ENCODE measurements around the gene RRAGC.
A peak's percentile ranks its signal among the peaks of the same experiment; 100 is the strongest.
"Not testable (repeated sequence)": the region's sequence is repeated elsewhere in the genome, so short reads cannot be mapped to it uniquely, and the experiment has no call there.

The RRAGC gene

DNA sequence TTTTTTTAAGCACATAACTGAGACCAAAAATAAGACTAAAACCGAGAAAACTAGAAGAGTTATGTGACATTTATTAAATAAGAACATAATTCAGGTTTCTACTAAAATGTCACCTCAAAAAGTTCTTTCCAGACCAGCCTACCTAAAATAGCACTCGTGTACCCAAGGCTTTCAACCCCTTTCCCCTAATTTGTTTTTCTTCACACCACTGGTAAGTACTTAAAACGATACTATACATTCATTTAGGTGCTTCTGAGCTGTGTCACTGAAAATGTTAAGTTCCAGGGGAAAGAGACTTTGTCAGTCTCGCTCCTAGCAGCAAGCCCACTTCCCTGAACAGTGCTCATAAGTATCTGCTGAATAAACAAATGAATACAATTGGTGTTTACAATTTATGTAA is 6.8 kb downstream of the RRAGC start:
- no peak for DNase-seq

DNA sequence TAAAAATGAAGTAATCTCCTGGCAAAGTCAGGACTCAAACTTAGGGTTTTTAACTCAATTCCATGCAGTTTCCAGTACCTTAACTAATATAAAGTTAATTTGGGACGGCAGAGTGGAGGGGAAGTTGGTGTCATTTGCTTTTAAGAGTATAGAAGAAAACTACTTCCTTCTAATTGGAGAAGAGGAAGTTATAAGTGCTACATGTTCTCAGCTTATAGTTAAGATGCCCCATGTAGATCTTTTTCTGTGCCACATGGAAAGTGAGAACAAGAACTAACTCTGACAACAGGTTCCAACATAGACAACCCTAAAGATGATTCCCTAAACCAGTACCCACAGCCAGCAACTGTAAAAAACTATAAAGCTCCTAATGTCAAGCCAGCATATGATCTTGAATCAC is 11.5 kb downstream of the RRAGC start:
- DNase-seq: no peak

DNA sequence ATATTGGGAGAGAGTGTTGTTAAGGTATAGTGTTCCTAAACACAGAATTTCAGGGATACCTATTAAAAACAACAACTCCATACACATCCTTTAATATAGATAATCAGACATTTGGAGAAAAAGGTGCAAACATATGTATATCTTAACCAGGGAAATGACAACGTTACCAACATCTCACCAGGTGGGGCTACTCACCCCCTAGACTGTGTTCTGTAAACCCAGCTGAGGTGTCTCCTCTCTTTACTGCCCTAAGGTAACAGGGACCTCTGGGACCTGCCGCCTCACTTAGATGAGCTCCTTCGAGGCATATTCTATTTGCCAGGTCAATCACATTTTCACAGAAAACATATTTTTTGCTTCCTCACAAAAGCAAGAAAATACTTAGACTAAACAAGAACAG is 13.4 kb downstream of the RRAGC start:
- no peak for DNase-seq

DNA sequence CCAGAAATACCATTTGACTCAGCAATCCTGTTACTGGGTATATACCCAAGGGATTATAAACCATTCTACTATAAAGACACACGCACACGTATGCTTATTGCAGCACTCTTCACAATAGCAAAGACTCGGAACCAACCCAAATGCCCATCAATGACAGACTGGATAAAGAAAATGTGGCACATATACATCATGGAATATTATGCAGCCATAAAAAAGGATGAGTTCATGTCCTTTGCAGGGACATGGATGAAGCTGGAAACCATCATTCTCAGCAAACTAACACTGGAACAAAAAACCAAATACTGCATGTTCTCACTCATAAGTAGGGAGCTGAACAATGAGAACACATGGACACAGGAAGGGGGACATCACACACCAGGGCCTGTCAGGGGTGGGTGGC is 14.5 kb downstream of the RRAGC start:
- DNase-seq: not testable (repeated sequence)

DNA sequence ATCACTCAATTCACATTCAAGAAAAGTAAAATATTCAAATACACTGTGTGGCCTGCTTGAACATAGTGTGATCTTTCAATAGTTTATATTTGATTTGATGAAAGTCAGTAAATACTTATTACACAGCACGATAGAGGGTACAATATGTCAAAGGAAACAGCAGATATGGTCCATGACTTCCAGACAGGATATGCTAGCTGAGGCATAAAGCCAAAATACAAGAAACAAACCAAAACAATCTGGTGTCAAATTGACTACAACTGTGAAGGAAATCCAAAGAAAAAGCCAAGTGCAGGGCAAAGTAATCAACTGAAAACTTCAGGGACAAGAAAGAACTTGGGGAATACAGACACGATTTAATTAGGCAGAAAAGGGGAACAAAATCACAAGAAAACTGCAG is 19.3 kb downstream of the RRAGC start:
- DNase-seq: no peak

DNA sequence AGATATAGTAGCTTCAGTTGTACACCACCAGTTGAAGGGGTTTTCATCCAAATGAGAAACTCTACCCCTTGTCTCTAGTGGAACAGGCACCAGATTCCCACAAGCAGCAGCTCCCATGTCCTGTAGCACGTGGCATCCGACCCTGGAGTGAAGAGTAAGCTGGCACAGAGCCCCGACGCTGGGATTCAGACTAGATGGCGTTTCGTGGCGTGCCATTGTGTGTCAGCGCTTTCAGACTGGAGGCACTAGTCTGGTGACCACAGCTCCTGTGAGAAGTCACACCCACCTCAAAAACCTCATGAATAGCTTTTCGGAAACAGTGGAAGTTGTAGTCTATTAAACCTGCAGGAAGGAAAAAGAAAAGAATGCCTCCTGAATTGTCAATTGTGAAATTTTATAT is 20.2 kb downstream of the RRAGC start:
- no peak for DNase-seq

DNA sequence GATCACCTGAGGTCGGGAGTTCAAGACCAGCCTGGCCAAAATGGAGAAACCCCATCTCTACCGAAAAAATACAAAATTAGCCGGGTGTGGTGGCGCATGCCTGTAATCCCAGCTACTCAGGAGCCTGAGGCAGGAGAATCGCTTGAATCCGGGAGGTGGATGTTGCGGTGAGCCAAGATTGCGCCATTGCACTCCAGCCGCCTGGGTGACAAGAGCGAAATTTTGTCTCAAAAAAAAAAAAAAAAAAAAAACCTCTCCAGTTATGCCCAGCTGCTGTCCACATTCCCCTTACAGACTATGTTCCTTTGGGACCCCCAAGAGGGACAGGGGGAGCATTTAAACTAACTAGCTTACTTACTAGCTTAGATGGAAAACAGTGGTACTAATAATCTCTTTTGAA is 23.3 kb downstream of the RRAGC start:
- DNase-seq: not testable (repeated sequence)

DNA sequence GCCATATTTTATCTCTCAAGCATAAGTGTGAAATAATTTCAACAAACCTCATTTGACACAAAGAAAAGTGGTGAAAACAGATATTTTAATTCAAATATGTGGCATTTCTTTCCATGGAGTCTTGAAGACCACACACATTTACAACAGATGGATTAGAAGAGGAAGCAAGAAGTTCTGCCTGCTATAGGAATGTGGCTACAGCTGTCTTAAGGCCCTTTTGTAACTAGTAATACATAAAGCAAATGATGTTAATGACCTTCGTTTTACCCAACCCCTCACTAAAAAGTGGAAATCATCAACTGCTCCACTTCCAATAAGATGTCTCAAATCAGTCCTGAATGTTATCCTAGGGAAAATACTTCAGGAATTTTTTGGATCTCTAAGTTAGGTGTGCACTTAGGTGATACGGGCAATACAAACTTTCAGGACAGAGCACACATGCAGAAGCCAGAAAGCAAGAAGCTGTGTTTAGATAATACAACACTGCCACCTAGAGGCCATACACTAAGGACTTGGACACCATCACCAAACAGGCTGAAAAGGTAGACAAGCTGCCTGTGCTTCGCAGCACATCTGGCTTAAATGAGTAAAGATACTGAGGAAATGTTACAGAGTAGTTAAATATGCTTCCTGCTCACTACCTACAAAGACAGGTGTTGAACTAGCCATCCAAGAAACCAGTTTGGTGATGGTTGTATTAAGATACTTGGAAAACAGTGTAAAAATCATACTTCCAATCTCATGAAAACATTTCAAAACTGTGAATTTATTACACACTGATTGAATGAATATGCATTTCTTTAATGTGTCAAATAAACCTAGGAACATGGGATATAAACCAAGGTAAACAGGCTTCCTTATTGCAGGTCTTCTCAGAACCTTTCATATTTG is 24.4 kb downstream of the RRAGC start:
- DNase-seq: peak; percentile 7

DNA sequence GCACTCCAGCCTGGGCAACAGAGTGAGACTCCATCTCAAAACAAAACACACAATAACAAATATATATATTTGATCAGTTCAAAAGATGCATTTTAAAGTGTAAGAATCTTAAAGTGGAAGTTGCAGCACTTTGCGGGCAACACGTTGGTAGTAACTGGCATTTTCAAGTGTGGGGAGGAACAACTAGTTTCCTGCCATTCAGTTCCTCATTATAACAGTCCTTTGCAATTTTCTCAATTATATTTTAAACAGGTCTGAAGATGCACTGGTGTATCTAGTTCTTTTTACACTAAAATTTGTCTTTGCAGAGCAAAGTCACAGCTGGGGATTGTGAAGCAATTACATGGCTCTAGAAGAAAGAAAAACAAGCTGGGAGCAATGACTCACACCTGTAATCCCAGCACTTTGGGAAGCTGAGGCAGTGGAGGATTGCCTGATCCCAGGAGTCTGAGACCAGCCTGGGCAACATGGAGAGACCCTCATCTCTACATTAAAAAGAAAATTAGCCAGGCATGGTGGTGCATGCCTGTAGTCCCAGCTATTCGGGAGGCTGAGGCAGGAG is 25.3 kb downstream of the RRAGC start:
- no peak for DNase-seq

DNA sequence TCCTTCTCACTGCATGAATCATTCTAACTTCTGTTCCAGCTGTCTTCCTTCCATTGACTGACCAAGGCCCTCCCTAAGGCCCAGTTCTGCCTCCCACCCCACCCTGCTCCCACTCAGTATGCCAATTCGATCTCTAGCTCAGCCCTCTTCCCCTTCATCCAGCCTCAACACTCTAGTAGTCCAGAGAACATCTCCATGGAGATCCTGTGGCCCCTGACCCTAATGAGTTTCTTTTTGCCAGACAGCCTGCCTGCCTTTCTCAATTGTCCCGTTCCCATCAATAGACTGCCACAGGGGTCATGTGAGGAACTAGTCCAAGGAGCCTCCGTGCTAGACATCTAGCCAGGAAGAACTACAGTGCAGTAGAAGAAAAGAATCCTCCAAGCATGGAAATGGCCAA is 26.4 kb downstream of the RRAGC start:
- no peak for DNase-seq

DNA sequence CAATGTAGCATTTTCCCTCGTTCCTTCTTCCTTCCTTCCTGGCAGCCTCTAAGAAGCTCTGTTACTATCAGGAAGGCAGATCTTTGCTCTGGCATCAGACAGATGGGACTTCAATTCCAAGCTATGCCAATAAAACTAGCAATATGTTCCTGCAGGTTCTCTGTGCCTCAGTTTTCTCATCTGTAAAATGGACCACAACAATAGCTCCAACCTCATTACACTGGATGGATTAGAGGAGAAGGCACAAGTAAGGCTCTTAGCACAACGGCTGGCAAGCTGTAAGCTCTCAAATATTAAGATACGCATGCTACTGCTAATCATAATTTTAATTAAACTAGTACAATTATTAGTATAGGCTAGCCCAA is 27.2 kb downstream of the RRAGC start:
- no peak for DNase-seq

DNA sequence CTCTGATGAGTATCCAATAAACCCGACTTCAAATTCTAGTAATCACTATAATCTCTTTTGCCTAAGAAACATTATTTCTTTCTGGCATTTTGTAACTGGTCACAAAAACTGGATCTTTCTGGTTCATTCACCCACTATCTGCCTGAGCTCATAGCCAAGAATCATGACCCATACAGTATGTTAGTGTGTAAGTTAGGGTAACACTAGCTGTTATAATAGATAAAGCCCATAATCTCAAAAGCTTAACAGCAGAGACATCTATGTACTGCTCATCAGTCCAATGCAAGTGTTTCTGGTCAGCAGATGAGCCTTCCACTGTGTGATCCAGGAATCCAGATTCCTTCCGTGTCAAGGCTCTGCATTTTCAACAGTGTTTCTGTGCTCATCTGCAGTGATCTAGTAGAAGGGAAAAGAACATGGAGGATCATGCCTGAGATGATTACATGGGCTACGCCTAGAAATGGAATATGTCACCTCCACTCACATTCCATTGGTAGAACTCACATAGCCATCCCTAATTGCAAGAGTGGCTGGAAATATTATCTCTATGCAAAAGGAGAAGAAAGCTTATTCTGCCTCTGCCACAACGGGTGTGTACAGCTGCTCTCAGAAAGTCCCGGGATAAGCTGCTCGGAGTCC is 27.7 kb downstream of the RRAGC start:
- no peak for DNase-seq

DNA sequence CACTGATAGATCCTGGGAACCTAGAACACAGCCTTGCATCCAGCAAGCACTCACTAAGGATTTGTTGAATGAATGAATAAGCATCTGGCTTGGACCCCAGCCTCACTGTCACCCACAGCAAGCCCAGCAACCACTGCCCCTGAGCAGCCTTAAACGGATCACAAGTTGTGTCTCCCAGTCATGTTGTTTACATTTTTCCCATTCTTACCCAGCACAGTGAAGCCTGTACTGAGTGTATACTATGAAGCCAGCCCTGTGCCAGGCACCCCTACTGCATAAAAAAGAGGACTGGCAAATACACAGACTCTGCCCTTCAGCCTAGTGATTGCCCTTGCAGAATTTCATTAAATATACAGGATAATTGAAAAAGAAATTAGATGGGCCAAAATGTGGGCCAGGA is 30.2 kb downstream of the RRAGC start:
- no peak for DNase-seq

DNA sequence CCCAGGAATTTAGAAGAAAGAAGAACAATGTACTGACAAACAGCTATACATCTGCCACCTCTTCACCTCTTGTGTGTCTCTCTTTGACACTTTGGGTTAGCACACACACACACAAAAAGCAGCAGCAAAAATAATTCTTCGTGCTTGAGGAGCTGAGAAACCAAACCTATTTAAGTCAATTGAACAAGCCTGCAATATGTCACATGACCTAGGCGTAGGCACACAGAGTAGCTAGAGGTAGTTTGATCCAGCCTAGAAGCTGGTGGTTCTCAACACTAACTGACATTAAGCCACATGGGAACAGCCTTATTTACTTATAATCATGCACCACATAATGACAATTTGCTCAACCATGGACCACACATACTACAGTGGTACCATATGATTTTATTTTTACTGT is 32.3 kb downstream of the RRAGC start:
- DNase-seq: no peak

DNA sequence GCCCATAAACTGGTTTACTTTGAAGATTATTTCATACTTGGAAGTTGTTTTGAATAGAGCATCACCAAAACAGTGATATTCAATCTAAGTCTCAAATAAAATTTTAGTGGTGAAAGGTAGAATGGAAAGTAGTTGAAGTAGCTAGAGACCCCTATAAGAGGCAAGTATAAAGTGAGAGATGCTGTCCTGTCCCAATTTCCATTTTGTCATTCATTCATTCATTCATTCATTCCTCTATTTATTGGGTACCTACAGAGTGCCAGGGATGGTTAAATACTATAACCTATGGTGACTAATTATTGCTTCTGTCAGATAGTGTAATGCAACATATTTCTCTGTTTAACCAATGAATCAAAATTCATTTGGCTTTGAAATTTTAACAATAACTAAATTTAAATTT is 32.7 kb downstream of the RRAGC start:
- no peak for DNase-seq

DNA sequence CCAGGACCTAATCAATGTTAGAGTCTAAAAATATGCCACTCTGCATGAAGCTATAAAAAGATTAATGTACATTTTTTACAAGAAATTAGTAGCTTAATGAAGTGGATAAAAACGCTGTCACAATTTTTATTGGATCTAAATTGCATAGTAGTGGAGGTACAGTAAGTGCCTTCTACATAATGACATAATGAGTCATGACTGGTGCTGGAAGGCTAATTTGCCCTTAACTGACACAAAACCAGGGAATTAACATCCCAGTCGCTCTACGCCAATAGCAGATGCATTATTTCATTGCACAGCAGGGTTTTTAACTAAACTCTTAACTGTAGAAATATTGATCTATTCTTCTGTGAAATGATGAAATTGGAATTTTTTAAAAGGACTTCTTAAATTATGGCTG is 33.3 kb downstream of the RRAGC start:
- DNase-seq: no peak

DNA sequence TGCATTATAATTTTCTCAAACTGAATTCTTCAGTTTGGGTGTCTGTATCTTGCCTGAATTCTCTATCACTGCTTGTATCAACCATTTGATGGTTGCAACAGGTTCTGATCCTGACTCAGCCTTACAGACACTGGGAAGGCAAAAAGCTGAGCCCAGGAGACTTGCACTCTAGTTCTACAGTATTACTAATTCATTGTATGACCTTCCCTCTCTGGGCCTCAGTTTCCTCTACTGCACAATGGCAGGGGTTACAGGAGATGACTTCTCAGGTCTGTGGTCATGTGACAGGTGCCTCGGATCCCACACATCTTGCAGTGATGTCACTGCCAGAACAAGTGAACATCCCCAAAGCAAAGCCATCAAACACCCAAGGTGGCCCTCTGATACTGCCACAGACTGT is 38.7 kb downstream of the RRAGC start:
- no peak for DNase-seq

DNA sequence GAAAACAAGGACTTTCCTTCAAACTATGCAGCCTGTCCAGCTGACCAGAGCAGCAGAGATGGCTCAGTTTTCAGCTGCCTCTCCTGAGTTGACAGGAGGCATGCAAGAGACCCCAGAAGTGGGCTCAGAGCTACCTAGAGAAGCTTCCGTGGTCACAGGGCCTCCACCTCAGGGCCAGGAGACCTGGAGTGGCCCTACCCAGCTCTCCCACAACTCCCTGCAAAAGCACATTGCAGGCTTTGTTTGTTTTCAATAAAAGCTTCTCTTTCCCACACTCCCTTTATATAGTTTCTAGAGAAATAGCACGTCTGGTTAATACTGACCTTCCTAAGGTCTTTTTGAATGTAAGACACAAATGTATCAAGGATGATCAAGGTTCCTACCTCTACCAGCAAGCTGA is 40.1 kb downstream of the RRAGC start:
- no peak for DNase-seq

DNA sequence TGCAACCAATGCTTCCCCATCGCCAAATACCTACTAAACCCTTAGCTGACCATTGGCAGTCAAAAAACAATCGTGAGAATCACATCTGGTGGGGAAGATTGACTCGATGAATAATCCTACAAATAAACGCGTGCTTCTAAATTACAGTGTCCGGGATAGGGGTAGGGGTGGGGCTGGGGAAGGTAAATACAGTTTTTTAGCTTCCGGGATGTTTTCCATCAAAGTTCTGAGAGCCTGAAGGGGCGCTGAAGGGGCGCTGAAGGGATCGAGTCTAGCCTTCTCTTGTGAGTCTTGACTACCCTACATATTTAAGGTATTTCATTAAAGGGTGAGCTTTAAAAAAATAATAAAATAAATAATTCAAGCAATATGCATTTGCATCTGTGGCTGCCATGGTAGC is 40.5 kb downstream of the RRAGC start:
- no peak for DNase-seq

DNA sequence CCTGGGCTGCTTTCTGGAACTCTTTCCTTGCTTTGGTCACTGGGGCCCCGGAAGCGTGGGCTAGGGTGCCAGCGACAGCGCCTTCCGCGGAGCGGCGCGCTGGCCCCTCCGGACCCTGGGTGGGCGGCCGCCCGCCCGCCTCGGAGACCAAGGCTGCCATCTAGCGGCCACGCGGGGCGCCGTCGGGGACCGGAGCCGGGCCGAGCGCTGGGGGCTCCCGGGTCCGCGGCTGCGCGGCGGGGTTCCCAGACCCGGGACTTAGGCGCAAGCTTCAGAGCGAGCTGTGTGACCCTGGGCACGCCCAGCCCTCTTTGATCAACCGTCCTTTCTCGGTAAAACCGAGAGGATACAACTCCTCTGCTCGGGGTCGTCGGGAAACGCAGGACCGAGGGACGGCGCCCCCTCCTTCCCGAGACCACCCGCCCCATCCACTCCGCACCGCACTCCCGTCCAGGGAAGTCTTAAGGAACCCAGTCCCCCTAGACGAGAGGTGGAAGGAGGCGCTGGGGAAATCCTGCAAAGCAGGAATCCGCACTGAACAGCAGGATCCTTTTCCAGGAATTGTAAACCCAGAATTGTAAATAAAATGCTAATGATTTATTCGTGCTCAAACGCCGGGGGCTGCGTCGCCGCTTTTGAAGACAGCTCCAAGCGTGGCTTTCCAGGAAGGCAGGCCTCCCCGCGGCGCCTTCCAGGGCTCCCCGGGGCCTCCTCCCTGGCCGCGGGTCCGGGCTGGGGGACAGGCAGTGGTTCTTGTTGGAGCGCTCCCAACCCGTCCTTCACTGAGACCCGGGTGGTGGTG is 41.2 kb downstream of the RRAGC start:
- peak; percentile 19 for DNase-seq

DNA sequence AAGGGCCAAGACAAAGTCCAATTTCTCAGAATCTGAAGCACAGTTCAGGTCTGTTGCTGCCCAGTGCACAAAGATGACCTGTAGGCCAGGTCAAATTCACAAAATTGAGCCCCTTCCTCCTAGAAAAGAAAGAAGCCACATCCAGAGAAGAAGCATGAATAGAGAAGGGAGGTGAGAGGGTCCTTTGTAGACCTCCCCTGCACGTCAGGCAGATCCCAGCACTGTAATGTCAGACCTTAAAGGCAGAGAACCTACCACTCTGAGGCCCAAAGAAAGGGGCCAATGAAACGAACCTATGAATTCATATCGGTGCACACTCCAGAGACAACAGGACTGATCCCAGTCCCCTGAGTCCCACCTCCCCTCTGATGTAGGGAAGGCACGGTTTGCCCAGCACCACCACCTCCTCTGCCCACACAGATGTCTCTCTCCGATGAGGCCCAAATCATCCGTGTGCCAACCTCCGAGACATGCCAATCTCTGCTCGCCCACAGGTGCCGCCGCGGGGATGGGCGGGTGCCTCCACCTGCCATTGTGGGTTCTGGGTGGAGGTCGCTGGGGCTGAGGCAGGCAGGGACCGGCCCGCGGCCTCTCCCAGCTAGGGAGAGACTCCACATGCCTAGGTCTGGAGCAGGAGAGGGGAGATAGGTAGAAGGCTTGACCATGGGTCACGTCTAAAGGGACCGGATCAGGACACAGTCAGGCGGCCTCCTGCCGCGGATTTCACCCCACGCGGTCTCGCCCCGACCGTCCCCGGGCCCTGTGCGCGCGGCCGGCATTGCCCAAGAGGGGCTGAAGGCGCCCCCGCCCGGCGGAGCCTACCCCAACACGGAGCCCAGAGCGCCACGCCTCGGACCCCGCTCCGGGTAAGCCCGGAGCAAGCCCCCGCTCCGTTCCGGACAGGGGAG is 42.1 kb downstream of the RRAGC start:
- no peak for DNase-seq

DNA sequence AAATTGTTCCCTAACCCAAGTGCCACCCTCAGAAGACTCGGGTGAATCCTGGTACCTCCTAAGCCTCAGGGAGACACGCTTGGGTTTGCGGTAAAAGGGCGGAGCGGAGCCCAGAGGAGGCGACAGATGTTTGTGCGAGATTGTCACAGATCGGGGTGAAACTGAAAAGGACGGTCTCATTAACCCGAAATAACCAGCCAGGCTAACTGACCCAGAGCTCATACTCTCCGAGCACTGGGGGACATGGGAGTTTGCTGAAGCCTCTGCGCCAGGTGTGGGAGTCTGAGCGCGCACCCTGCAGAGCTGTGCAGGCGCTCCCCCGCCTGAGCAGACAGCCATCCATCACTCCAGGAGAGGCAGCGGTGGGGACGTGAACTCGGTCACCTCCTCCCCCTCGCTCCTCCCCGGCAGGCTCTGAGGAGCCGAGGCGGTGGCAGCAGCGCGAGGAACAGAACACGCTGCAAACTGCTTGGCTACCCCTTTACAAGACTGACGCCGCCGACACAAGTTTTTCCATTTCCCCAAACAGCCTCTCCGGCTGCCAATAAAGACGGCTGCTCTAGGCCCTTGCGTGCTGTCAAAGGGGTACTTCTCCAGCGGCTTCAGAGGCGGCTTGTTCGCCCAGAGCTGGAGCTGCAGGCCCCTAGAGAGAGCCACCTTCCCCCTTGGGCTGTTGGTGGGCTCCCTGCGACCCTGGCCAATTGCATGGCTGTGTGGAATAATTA is 43.5 kb downstream of the RRAGC start:
- DNase-seq: no peak

Measured in CD4-positive, alpha-beta T cell treated with Interferon gamma for 1 hour (primary cell).